Measurements from ENCODE around the gene MCHR2.

DNA sequence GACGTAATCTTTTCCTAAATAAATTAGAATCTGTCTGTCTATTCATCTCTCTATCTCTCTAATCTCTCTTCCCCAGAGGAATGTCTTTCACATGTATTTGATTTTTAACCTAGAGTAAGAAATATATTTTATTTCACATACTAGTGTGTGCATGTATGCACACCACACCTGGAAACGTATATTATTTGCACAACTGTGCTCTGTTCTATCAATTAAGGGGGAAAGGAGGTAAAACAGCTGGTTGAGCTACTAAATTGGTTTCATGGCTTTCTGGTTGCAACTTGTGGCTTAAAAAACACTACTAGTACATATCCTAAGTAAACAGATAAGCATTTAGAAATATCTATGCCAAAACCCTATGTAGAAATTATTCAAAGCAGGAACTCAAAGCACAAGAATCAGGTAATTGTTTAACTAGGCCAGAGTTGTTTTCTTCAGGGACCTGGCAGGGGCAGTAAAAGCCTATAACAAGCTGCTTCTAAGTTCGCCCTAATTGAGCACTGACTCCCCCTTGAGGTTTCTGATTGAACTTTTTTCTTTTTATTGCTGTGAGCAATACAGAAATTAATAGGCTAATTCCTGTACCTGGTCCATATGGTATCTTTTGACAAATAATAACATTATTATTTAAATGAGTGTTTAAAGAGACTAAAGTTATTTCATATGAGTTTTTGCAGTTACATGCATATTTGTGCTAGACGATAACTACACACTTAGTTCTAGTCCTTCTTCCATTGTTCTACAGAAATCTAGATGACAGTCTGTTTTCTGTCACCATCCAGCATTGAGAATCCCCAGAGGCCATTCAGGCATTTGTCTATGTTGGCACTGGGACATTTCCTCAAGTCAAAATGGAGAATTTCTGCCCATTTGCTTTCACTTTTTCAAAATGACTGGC lies 88.6 kb downstream of the MCHR2 start:
- TF ChIP-seq RB1 (IDR thresholded peaks at IDR 0.05; ENCODE audit: borderline replicate concordance), result no peak
- no peak for TF ChIP-seq GABPA (IDR thresholded peaks at IDR 0.05; ENCODE audit: low read depth)
- TF ChIP-seq, protein P1, sequence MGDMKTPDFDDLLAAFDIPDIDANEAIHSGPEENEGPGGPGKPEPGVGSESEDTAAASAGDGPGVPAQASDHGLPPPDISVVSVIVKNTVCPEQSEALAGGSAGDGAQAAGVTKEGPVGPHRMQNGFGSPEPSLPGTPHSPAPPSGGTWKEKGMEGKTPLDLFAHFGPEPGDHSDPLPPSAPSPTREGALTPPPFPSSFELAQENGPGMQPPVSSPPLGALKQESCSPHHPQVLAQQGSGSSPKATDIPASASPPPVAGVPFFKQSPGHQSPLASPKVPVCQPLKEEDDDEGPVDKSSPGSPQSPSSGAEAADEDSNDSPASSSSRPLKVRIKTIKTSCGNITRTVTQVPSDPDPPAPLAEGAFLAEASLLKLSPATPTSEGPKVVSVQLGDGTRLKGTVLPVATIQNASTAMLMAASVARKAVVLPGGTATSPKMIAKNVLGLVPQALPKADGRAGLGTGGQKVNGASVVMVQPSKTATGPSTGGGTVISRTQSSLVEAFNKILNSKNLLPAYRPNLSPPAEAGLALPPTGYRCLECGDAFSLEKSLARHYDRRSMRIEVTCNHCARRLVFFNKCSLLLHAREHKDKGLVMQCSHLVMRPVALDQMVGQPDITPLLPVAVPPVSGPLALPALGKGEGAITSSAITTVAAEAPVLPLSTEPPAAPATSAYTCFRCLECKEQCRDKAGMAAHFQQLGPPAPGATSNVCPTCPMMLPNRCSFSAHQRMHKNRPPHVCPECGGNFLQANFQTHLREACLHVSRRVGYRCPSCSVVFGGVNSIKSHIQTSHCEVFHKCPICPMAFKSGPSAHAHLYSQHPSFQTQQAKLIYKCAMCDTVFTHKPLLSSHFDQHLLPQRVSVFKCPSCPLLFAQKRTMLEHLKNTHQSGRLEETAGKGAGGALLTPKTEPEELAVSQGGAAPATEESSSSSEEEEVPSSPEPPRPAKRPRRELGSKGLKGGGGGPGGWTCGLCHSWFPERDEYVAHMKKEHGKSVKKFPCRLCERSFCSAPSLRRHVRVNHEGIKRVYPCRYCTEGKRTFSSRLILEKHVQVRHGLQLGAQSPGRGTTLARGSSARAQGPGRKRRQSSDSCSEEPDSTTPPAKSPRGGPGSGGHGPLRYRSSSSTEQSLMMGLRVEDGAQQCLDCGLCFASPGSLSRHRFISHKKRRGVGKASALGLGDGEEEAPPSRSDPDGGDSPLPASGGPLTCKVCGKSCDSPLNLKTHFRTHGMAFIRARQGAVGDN (IDR thresholded peaks at IDR 0.05), result no peak
- TF ChIP-seq NFIC (IDR thresholded peaks at IDR 0.05; ENCODE audit: low read depth, low read length), result no peak
- TF ChIP-seq ZNF24 (IDR thresholded peaks at IDR 0.05), result no peak
- TF ChIP-seq POLR2AphosphoS5 (IDR thresholded peaks at IDR 0.05; ENCODE audit: low read length), result no peak
- TF ChIP-seq DPF2 (IDR thresholded peaks at IDR 0.05), result no peak
- TF ChIP-seq, protein P2, sequence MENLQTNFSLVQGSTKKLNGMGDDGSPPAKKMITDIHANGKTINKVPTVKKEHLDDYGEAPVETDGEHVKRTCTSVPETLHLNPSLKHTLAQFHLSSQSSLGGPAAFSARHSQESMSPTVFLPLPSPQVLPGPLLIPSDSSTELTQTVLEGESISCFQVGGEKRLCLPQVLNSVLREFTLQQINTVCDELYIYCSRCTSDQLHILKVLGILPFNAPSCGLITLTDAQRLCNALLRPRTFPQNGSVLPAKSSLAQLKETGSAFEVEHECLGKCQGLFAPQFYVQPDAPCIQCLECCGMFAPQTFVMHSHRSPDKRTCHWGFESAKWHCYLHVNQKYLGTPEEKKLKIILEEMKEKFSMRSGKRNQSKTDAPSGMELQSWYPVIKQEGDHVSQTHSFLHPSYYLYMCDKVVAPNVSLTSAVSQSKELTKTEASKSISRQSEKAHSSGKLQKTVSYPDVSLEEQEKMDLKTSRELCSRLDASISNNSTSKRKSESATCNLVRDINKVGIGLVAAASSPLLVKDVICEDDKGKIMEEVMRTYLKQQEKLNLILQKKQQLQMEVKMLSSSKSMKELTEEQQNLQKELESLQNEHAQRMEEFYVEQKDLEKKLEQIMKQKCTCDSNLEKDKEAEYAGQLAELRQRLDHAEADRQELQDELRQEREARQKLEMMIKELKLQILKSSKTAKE (IDR thresholded peaks at IDR 0.05; ENCODE audit: low read depth, poor library complexity, severe bottlenecking), result no peak
